Amniotic stem cell (primary cell): Measurements from ENCODE around the gene ATP10A.

Source experiments
- DNase-seq: peaks from one replicate; lab custom pipeline; 2025; lab: John Stamatoyannopoulos, UW

The ATP10A gene

DNA sequence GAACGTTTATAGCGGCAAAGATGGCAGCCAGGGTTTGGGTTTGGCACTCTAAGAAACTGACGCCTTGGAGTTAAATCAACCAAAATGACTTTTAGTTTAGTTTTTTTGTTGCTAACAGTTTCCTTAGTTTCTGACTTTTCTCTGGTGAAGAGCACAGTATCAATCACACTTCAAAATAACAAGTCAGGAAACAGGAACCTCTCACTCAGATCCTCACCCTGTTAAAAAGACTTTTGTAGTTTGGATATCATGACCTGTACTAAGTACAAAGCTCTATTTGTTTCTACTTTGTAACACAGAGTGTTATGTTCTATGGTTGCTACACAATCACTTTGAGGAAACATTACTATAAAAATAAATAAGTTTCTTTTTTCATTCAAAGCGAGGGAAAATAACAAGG lies 51.1 kb downstream of the ATP10A start:
- no peak for DNase-seq

DNA sequence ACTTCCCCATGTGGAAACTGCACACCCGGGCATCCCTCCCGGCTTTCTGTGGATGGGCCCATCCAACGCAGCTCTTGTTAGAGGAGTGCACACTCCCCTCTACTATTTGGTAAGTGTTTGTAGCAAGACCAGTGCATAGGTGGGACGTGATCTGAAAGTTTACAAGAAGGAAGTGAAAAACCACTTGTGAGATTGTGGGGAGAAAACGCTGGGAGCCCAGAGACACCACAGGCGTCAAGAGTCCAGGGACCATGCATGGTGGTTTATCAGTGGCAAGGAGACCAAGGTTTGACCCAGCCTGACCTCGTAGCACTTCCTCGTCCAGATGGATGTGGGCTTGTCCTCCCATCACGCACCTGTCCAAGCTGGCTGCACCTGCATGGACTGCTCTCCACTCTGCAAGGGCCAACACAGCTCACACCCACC lies 51.6 kb downstream of the ATP10A start:
- no peak for DNase-seq

- DNase-seq, result no peak
These were observed 52.5 kb downstream of the ATP10A start for GRCh38 chr15:25810631-25811091.

- DNase-seq, result no peak
These were observed 53.0 kb downstream of the ATP10A start for GRCh38 chr15:25810154-25810553.

GRCh38 chr15:25807063-25807462 lies 56.1 kb downstream of the ATP10A start:
- no peak for DNase-seq

GRCh38 chr15:25805031-25805430 lies 58.1 kb downstream of the ATP10A start:
- DNase-seq, result no peak

GRCh38 chr15:25804451-25804850 lies 58.7 kb downstream of the ATP10A start:
- no peak for DNase-seq

DNA sequence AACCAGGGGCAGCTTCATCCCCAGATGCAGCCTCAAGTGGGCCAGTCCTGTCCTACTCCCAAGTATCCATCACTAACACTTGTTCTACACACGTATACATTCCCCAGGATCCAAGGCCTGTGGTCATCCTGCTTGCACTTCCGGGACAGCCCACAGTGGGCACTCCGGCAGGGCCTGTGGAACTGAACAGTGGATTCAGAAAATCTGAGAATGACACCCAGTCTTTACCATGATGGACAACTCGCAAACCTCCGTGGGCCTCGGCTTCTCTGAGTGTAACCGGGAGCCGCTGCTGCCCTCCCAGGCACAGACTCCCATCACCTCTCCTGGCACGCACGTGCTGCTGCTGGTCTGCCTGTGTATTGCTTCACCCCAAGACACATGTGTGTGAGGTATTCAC lies 59.6 kb downstream of the ATP10A start:
- no peak for DNase-seq

DNA sequence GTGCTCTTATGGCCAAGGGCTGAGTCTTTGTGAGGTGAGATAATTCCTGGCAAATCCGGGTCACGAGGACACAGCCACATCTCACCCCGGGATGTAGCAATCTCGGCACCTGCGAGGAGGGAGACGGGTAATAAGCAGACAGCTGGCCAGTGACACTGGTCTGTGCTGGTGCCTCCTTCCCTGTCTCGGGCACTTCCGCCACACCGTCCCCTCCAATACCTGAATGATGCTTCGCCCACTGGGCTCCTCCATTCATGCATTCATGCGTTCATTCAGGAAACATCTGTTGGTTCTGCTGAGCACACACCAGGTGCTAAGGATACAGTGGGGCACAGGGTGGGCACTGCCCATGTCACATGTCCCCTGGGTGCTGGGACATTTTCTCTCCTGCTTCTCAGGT lies 60.1 kb downstream of the ATP10A start:
- no peak for DNase-seq

DNA sequence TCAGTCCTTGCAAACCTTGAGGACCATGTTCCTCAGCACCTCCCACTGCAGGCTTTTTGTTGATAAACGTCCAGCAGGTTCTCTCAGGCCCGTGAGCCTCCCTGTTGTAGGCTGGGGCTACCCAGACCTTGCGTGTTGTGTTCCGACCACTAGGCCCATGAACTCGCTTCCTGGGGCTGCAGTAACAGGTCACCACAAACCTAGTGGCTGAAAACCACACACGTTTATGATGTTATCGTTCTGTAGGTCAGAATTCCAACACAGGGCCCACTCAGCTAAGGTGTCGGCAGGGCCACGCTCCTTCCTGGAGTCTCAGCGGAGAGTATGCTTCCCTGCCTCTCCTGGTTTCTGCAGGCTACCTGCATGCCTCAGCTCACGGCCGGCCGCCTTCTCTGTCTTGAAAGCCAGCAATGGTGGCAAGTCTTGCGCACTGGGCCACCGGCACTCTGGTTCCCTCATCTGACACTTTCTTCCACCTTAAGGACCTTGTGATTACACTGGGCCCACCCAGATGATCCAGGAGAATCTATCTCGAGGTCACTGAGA lies 60.8 kb downstream of the ATP10A start:
- DNase-seq, result no peak

- DNase-seq, result no peak
These were observed 61.4 kb downstream of the ATP10A start for GRCh38 chr15:25801586-25802284.

- DNase-seq, result no peak
These were observed 62.2 kb downstream of the ATP10A start for GRCh38 chr15:25800761-25801515.

GRCh38 chr15:25799906-25800700 lies 63.0 kb downstream of the ATP10A start:
- DNase-seq, result no peak

DNA sequence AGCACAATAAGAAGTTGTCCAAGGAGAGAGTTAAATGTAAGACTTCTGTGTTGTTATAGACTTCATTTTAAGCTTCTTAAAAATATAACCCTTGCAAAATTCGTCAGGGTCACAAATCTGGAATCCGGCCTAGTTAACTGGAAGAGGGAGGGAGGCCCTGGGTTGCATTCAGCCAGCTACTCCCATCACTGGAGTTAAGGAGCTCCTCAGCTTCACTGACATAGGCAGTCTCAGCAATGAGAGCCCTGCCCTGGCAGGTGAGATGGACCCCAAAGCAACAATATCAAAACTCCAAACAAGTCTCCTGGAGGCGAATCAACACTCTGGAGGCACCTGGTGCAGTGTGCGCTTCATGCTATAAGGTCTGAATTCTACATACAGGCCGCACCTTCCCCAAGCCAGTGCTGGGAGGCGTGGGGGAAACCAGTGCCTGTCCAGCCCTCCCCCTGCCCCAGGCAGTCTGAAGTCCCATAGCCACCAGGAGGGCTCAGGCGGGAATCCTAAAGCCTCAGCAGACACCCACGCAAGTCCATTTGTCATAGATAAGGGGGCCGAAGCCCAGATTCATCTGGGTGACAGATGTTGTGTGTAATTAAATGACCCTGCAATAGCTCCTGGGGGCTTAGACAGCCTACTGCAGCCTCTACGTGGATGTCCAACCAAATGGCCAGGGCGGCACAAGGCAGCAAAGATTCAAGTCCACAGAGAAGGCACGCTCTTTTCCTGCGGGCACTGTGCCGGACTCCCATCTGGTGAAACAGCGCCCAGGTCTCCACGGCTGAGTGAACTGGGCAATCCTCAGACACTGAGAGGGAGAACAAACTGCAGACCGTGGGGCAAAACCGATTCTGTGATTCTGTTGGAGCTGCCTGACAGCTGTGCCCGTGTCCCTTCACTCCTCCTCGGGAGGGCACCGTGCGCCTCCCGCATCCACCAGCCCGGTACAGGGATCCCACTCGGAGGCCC lies 64.9 kb downstream of the ATP10A start:
- DNase-seq, result no peak

DNA sequence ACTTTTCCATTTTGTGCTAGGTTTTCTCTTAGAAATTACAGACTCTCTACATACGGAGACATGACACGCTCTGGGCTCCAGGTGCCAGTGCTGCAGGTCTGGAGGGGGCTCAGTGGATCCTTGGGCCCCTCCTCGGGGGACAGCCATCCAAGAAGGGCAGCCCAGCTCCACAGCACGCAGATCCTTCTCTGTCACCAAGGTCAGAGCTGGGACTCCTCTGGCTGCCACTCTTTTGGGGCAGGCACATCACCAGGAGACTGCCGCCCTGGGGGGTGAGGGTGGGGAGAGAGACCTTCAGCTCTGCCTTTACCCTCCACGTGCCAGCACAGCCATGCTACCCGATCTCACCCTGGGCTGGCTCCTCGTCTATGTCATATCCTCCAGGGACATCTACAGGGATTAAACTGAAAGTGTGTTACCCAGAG lies 65.6 kb downstream of the ATP10A start:
- no peak for DNase-seq

GRCh38 chr15:25797035-25797434 lies 66.1 kb downstream of the ATP10A start:
- DNase-seq, result no peak

- DNase-seq, result no peak
These were observed 66.7 kb downstream of the ATP10A start for GRCh38 chr15:25796395-25796794.

DNA sequence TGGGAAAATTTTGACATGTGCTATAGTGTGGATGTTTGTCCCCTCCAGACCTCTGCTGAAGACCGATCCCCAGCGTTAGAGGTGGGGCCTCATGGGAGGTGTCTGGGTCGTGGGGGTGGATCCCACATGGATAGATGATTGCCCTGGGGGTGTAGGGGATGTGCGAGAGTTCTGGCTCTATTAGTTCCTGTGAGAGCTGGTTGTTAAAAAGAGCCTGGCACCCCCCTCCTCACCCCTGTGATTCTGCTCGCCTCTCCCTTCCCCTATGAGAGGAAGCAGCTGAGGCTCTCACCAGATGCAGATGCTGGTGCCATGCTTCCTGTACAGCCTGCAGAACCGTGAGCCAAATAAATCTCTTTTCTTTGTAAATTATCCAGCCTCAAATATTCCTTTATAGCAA lies 67.4 kb downstream of the ATP10A start:
- no peak for DNase-seq

DNA sequence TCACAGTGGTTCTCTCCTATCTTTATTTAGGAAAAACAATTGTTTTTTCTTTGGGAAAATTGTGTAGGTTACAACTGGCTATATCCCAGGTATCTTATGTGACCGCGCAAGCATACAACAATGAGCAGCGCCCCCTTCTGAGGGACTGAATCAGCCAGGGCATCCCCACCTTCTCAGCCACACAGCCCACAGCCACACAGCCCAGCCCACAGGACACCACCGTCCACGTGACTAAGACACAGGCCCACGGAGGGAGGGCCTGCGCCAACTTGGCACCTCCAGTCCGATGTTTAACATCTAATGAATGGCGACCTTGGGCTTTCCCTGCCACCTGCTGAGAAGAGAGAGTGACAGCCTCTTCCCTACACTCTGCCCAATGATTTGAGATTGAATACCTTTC lies 68.1 kb downstream of the ATP10A start:
- DNase-seq, result no peak

DNA sequence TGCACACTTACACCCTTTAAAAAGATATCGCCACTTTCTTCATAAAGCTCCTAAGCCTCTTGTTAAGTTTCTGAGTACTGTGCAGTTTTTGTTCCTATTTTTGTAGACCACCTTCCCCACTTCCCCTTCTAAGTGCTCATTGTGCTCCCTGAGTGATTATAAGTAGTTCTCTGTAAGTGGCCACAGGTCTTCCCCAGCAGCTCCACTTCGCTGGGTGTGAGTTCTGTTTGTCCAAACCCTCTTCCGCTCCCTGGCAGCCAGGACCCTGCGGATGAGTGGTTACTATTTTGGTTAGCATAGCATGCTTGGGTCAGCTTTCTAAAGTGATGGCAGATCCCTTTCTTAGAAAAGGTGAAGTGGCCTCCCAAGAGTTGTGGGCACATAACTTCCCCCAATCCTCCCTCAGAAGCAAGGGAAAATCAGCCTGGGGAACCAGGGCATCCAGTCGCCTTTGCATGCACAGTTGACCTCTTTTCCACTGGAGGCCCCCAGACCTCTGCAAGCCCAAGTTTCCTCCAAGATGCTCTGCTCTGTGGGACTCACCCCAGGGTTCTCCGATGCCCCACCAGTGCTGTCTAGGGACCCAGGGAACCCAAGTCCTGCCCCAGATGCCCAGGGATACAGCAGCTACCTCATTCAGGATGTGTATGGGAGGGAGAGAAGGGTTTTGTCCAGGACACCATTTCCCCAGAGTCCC lies 69.6 kb downstream of the ATP10A start:
- DNase-seq, result no peak

DNA sequence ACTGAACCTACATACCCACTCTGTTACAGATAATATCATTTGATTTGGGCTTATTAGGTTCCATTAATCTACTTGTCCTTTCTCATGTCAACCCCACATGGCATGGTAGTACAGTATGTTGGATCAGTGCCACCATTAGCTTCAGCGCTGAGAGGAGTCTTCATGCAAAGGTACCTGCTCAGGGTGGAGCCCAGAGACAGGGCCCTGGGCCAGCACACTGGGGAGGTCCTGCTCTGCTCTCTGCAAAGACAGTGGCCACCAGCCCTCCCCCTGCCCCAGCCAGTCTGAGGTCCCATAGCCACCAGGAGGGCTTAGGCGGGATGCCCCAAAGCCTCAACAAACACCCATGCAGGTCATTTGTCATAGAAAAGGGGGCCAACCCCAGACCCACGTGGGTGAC lies 71.0 kb downstream of the ATP10A start:
- no peak for DNase-seq
